Mesenchymal stem cell (in vitro differentiated cells and primary cell): ENCODE data around the gene NRARP.

Experiments
- DNase-seq: peaks from one replicate; pipeline ENCODE4 v3.0.0-alpha.2; 2013
- H2AFZ ChIP-seq: one replicate; pipeline ENCODE4 v1.6.1; 2013; ENCODE audit warnings: low read depth, mild to moderate bottlenecking, control low read depth, inconsistent platforms, low read length, moderate library complexity
- H2AK5ac ChIP-seq: 2 replicates; pipeline ENCODE4 v1.6.1; 2013; ENCODE audit warnings: low read length, moderate library complexity, mild to moderate bottlenecking, inconsistent platforms; ENCODE audit not compliant: severe bottlenecking
- H2BK120ac ChIP-seq: one replicate; pipeline ENCODE4 v1.6.1; 2013; ENCODE audit warnings: low read depth, mild to moderate bottlenecking, inconsistent platforms, low read length, moderate library complexity
- H2BK12ac ChIP-seq, 2 experiments: one replicate each; pipeline ENCODE4 v1.6.1; 2013; ENCODE audit warnings: inconsistent platforms in 2 of 2, low read length in 2 of 2, mild to moderate bottlenecking in 2 of 2, moderate library complexity in 2 of 2, control low read depth in 1 of 2
- H2BK15ac ChIP-seq: one replicate; pipeline ENCODE4 v1.6.1; 2013; ENCODE audit warnings: mild to moderate bottlenecking, low read depth, inconsistent platforms; ENCODE audit not compliant: poor library complexity, severe bottlenecking
- H2BK5ac ChIP-seq: 2 replicates; pipeline ENCODE4 v1.6.1; 2013; ENCODE audit warnings: low read depth, mild to moderate bottlenecking, low read length, control low read depth, inconsistent platforms; ENCODE audit not compliant: poor library complexity, severe bottlenecking
- H3K14ac ChIP-seq, 2 experiments: one replicate each; pipeline ENCODE4 v1.6.1; 2013; ENCODE audit warnings: inconsistent platforms in 2 of 2, low read length in 2 of 2, control low read depth in 1 of 2, mild to moderate bottlenecking in 1 of 2, moderate library complexity in 1 of 2
- H3K18ac ChIP-seq, 2 experiments: one replicate each; pipeline ENCODE4 v1.6.1; 2013; ENCODE audit warnings: inconsistent platforms in 2 of 2, low read length in 2 of 2, control low read depth in 1 of 2, low read depth in 1 of 2, mild to moderate bottlenecking in 1 of 2
- H3K23ac ChIP-seq, 2 experiments: one replicate each; pipeline ENCODE4 v1.6.1; 2013; ENCODE audit warnings: inconsistent platforms in 2 of 2, low read length in 2 of 2, mild to moderate bottlenecking in 2 of 2, moderate library complexity in 2 of 2, control low read depth in 1 of 2
- H3K27ac ChIP-seq: 2 replicates; pipeline ENCODE4 v1.5.1; 2013; ENCODE audit warnings: mild to moderate bottlenecking, moderate library complexity, low read length, control low read depth, inconsistent platforms; ENCODE audit not compliant: poor library complexity, severe bottlenecking
- H3K27me3 ChIP-seq, 2 experiments: 2 replicates each; pipeline versions ENCODE4 v1.6.1 to v1.7.0; 2013; ENCODE audit warnings: low read length in 2 of 2, mild to moderate bottlenecking in 2 of 2, moderate library complexity in 2 of 2, control low read depth in 1 of 2, inconsistent platforms in 1 of 2; ENCODE audit not compliant: control insufficient read depth in 1 of 2, insufficient read depth in 1 of 2
- H3K36me3 ChIP-seq, 2 experiments: 2 replicates each; pipeline versions ENCODE4 v1.6.1 to v1.7.0; 2013; ENCODE audit warnings: low read length in 2 of 2, control low read depth in 1 of 2, inconsistent platforms in 1 of 2, low read depth in 1 of 2, mild to moderate bottlenecking in 1 of 2; ENCODE audit not compliant: insufficient read depth in 2 of 2, control insufficient read depth in 1 of 2
- H3K4ac ChIP-seq, 2 experiments: one replicate each; pipeline ENCODE4 v1.6.1; 2013; ENCODE audit warnings: inconsistent platforms in 2 of 2, low read length in 2 of 2, mild to moderate bottlenecking in 2 of 2, moderate library complexity in 2 of 2, control low read depth in 1 of 2, low read depth in 1 of 2
- H3K4me1 ChIP-seq: 2 replicates; pipeline ENCODE4 v1.6.1; 2013; ENCODE audit warnings: low read depth, low read length, control low read depth; ENCODE audit not compliant: control insufficient read depth, insufficient read depth
- H3K4me2 ChIP-seq: 2 replicates; pipeline ENCODE4 v1.6.1; 2013; ENCODE audit warnings: low read length, mild to moderate bottlenecking, inconsistent platforms; ENCODE audit not compliant: poor library complexity, severe bottlenecking
- H3K4me3 ChIP-seq, 2 experiments: 2 replicates each; pipeline versions ENCODE4 v1.5.1 to v1.7.0; 2013; ENCODE audit warnings: low read length in 2 of 2, mild to moderate bottlenecking in 2 of 2, control low read depth in 1 of 2, low read depth in 1 of 2; ENCODE audit not compliant: insufficient read depth in 1 of 2
- H3K79me1 ChIP-seq: replicated peaks from 2 replicates; pipeline ENCODE4 v1.6.1; 2013; ENCODE audit warnings: mild to moderate bottlenecking, control low read depth, low read length, inconsistent platforms; ENCODE audit not compliant: poor library complexity, severe bottlenecking
- H3K9ac ChIP-seq: 2 replicates; pipeline ENCODE4 v1.7.0; 2013; ENCODE audit warnings: mild to moderate bottlenecking, low read length, moderate library complexity
- H3K9me3 ChIP-seq: 2 replicates; pipeline ENCODE4 v1.7.0; 2013; ENCODE audit warnings: mild to moderate bottlenecking, low read length; ENCODE audit not compliant: control insufficient read depth
- H4K8ac ChIP-seq: one replicate; pipeline ENCODE4 v1.6.1; 2013; ENCODE audit warnings: inconsistent platforms, mild to moderate bottlenecking, low read length, moderate library complexity
- H4K91ac ChIP-seq: one replicate; pipeline ENCODE4 v1.6.1; 2013; ENCODE audit warnings: mild to moderate bottlenecking, low read length, inconsistent platforms
- WGBS: methylation state at CpG from one replicate; pipeline ENCODE4 v1.1.7; 2013; ENCODE audit warnings: mixed read lengths; 5-methylcytosine and 5-hydroxymethylcytosine counted together

The NRARP gene

GRCh38 chr9:137325799-137326198 is 23.7 kb upstream of the NRARP start:
- H3K4me2 ChIP-seq, result no peak overlapping the region
- no peak overlapping the region for H3K4ac ChIP-seq
- no peaks in the 10 kb centered on the region for H3K9me3 ChIP-seq
- H2BK15ac ChIP-seq, result no peak overlapping the region
- H2AK5ac ChIP-seq, result no peak overlapping the region
- WGBS, result 89% methylated on average over 12 of the region's 12 CpGs
- peaks cover 0 to 5% of the 10 kb centered on the region in 2 experiments for H3K36me3 ChIP-seq
- H3K18ac ChIP-seq, result no peak overlapping the region
- H2BK5ac ChIP-seq, result no peak overlapping the region
- no peak overlapping the region for H3K27ac ChIP-seq
- no peak overlapping the region for H3K4me3 ChIP-seq
- H2AFZ ChIP-seq, result no peak overlapping the region
- H2BK12ac ChIP-seq, result no peak overlapping the region
- H2BK120ac ChIP-seq, result no peak overlapping the region
- H3K79me1 ChIP-seq, result no peaks in the 10 kb centered on the region
- H4K8ac ChIP-seq, result no peak overlapping the region
- DNase-seq, result no peak
- H3K14ac ChIP-seq, result no peak overlapping the region
- no peak overlapping the region for H4K91ac ChIP-seq
- peaks cover 9% of the 10 kb centered on the region for H3K4me1 ChIP-seq
- no peak overlapping the region for H3K9ac ChIP-seq
- H3K27me3 ChIP-seq, result peaks cover 0 to 10% of the 10 kb centered on the region in 2 experiments
- no peak overlapping the region for H3K23ac ChIP-seq

- Histone ChIP-seq H3K18ac (no peak overlapping the region), H3K23ac (no peak overlapping the region), H3K27ac (no peak overlapping the region), H3K4me2 (no peak overlapping the region), H3K4me3 (no peak overlapping the region), H3K9me3 (no peaks in the 10 kb centered on the region), H3K27me3 (peaks cover 0 to 4% of the 10 kb centered on the region in 2 experiments), H2BK120ac (no peak overlapping the region), H3K9ac (no peak overlapping the region), H3K4ac (no peak overlapping the region), H3K4me1 (peaks cover 16% of the 10 kb centered on the region), H4K91ac (no peak overlapping the region), H4K8ac (no peak overlapping the region), H3K36me3 (peaks cover 0 to 5% of the 10 kb centered on the region in 2 experiments), H2BK15ac (no peak overlapping the region), H3K79me1 (no peaks in the 10 kb centered on the region), H2BK12ac (no peak overlapping the region), H2AK5ac (no peak overlapping the region), H2AFZ (no peak overlapping the region), H3K14ac (no peak overlapping the region), H2BK5ac (no peak overlapping the region)
- DNase-seq, result no peak
- 92% methylated on average over 10 of the region's 10 CpGs for WGBS
Observed at GRCh38 chr9:137325124-137325523, 23.1 kb upstream of the NRARP start.

- no peak overlapping the region for H3K9ac ChIP-seq
Observed at GRCh38 chr9:137323531-137324331, 21.7 kb upstream of the NRARP start.

GRCh38 chr9:137321726-137322361 is 19.8 kb upstream of the NRARP start:
- H3K4me1 ChIP-seq, result peaks cover 32% of the 10 kb centered on the region
- 93% methylated on average over 22 of the region's 22 CpGs for WGBS

More at GRCh38 chr9:137323531-137324331, 21.7 kb upstream of the NRARP start:
- no peak overlapping the region for H4K91ac ChIP-seq
- no peak overlapping the region for H3K23ac ChIP-seq
- H3K18ac ChIP-seq, result no peak overlapping the region
- H3K4me3 ChIP-seq, result no peak overlapping the region
- H2BK12ac ChIP-seq, result no peak overlapping the region
- peaks cover 0 to 5% of the 10 kb centered on the region in 2 experiments for H3K36me3 ChIP-seq
- no peaks in the 10 kb centered on the region for H3K79me1 ChIP-seq
- no peak overlapping the region for H2AFZ ChIP-seq
- no peak overlapping the region for H2BK120ac ChIP-seq
- H3K4ac ChIP-seq, result no peak overlapping the region
- no peak overlapping the region for H3K27ac ChIP-seq
- H3K14ac ChIP-seq, result no peak overlapping the region
- H3K4me1 ChIP-seq, result peaks cover 29% of the 10 kb centered on the region
- no peak overlapping the region for H2BK5ac ChIP-seq
- no peak overlapping the region for H2AK5ac ChIP-seq
- WGBS, result 92% methylated on average over 36 of the region's 37 CpGs
- DNase-seq, result no peak
- H3K4me2 ChIP-seq, result no peak overlapping the region
- no peaks in the 10 kb centered on the region for H3K9me3 ChIP-seq
- H3K27me3 ChIP-seq, result peaks cover 0 to 3% of the 10 kb centered on the region in 2 experiments
- no peak overlapping the region for H2BK15ac ChIP-seq
- no peak overlapping the region for H4K8ac ChIP-seq

More at GRCh38 chr9:137321726-137322361, 19.8 kb upstream of the NRARP start:
- Histone ChIP-seq H3K4ac (no peak overlapping the region), H3K9ac (no peak overlapping the region), H2BK12ac (no peak overlapping the region), H3K18ac (no peak overlapping the region), H2BK5ac (no peak overlapping the region), H2BK120ac (no peak overlapping the region), H3K27me3 (peaks cover 3 to 5% of the 10 kb centered on the region in 2 experiments), H3K14ac (peak overlapping the region in 1 of 2 experiments; percentile 7), H3K27ac (no peak overlapping the region), H2AFZ (no peak overlapping the region), H3K4me2 (no peak overlapping the region), H3K9me3 (no peaks in the 10 kb centered on the region), H4K91ac (no peak overlapping the region), H3K79me1 (no peaks in the 10 kb centered on the region), H4K8ac (no peak overlapping the region), H3K23ac (peak overlapping the region in 1 of 2 experiments; percentile 28), H3K36me3 (peaks cover 0 to 10% of the 10 kb centered on the region in 2 experiments), H3K4me3 (no peak overlapping the region), H2BK15ac (no peak overlapping the region), H2AK5ac (no peak overlapping the region)
- no peak for DNase-seq
